IPS DF 4.7 (cell line): ENCODE measurements around the gene PARVB.
A peak's percentile ranks its signal among the peaks of the same experiment; 100 is the strongest.

ENCODE experiments used
- DNase-seq: peaks from one replicate; pipeline ENCODE4 v3.0.0-alpha.2; 2013; ENCODE audit warnings: low spot score; ENCODE audit errors: extremely low read depth

The PARVB gene, protein sequence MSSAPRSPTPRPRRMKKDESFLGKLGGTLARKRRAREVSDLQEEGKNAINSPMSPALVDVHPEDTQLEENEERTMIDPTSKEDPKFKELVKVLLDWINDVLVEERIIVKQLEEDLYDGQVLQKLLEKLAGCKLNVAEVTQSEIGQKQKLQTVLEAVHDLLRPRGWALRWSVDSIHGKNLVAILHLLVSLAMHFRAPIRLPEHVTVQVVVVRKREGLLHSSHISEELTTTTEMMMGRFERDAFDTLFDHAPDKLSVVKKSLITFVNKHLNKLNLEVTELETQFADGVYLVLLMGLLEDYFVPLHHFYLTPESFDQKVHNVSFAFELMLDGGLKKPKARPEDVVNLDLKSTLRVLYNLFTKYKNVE

DNA sequence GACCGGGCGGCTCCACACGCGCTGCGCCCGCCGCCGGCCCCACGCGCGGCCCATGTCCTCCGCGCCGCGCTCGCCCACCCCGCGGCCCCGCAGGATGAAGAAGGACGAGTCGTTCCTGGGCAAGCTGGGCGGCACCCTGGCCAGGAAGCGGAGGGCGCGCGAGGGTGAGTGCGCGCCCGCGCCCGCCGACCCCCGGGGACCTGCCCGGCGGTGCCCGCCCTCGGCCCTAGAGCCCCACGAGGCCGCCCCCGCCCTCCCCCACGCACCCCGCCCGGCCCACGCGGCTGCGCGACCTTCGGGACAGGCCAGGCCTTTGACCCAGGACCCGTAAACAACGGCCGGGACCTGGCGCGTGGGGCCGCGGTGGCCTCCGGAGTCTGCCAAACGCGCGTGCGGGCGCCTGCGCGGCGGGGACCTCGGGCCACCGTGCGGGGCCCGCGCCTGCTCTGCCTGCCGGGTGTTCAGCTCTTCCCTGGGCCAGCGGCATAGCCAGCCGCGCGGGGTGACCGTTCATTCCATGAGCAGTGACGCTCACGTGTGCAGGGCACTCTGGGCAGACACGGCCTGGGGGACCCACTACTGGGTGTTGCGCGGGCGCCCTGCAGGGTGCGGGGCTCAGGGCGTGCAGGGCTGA lies at the start of gene PARVB:
PARVB (plus strand) TSS at position 15 of the 634 bp plus-strand sequence; CDS start at position 53, 38 bp downstream.
- DNase-seq, result no peak

DNA sequence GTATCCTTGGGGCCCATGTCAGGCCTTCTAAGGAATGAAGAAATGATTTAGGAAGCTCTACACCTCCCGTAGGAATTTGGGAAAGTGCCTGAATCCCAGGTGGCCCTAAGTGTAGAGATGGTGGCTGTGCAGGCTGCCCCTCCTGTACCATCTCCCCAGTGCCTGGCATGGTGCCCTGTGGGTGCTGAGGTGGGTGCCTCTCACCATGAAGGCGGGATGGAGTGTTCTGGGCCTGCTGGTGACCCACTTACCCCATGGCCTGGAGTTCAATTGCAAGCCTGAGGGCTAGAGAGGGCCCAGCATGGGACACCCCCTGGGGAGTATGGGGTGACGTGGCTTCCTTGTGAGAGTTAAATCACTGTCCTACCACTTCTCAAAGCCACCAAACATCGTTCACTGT lies 49.1 kb upstream of the PARVB start:
- DNase-seq, result no peak

DNA sequence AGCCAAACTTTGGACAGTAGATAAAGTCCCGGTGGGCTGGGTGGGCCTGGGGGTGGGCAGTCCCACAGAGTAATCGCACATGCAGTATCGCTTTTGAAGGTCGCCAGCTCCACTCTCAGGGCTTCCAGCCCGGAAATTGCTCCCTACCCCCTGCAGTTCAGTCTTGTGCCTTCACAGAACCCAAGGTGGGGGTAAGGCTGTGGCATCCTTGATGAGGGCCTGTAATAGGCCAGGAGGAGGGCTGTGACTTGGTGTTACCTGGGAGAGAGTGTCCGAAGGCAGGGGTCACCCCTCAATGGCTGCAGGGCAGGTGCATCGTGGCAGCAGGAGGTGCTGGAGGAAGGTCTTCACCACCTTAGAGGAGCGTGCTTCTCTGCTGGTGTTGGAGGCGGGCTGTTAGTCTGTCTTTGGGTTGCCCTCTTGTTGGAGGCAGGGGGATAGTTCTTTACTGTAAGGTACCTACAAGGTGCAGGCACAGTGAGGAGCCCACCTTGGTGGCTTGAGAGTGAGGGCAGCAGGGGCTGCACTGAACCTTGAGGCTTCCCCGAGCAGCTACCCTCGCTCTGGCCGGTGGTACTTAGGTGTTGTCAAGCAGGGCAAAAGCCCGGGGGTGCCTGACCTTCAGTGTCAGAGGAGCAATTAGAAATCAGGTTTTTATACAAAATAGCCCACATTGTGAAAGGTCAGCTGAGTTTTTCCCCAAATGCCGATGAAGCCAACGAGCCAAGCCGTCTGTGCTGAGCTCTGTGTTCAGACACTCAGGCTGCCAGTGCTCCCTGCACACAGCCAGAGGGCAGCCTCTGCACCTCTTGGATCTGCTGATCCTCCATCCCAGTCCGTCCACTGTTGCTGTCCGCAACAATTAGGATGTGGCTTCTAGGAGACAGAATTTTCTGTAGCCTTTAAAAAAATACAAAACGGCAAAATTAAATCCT lies 47.0 kb upstream of the PARVB start:
- DNase-seq, result no peak

DNA sequence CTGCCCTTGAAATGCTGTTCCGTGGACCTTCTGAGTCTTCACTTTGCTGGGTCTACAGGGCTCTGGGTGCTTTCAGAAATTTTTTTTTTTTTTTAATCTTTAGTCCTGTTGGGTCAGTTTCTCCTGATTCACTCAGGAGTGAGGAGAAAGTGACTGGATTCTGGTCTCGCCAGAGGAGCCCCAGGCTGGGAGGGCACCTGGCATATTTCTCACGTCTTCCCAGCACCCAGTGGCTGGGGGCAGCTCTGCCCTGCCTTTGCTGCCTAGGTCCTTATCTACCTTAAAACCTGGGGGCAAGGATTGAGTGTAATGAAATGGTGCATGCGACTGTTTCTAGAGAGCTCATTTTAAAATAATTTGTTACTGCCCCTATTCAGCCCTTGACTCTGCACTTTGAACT lies 45.5 kb upstream of the PARVB start:
- no peak for DNase-seq

DNA sequence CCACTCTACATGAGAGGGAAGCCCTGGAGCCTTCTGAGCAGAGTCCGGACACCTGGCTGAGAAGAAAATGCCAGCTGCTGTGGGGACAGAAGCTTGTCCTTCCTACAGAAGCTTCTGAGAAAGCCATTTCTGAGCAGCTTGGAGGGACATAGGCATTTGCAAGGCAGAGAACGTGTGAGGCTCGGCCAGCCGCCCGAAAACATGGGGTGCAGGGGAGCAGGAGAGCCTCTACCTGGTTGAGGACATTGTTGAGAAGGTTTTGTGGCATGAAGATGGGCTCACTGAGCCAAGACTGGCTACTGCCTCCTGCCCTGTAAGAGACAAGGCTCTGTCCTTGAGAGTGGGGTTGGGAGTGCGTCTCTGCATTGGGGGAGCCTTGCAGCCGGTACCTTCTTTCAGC lies 43.5 kb upstream of the PARVB start:
- DNase-seq, result no peak

DNA sequence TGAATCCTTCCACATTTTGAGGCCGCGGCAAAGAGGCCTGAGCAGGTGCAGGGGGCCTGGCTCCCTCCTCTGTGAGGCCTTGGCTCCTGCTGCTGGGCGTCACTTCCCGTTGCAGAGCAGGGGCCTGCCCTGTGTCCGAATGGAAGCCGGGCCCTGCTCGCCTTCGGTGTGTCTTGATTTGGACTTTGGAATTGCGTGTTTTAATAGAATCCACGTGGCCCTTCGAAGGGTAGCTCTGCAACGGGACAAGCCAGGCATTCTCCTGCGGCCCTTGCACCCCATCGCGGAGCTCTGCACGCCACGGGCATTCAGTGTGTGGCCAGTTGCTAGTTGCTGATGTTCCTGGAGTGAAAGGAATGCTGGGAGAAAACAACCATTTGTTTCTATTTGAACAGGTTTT lies 43.1 kb upstream of the PARVB start:
- no peak for DNase-seq

DNA sequence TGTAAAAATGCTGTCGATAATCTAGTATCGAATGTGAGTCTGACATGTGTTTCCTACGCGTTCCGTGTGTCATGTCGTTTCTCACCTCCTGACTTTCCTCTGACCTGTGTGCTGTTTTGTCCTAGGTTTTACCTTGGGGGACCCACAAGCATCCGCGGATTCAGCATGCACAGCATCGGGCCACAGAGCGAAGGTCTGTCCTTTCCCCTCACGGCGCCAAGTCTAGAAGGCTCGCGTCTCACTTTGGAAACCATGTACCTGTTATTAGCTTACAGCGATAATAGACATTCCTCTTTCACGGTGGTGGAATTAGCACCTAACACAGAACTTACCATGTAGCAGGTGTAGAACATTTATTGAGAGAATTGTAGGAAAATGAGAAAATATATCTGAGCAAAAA lies 40.3 kb upstream of the PARVB start:
- no peak for DNase-seq

DNA sequence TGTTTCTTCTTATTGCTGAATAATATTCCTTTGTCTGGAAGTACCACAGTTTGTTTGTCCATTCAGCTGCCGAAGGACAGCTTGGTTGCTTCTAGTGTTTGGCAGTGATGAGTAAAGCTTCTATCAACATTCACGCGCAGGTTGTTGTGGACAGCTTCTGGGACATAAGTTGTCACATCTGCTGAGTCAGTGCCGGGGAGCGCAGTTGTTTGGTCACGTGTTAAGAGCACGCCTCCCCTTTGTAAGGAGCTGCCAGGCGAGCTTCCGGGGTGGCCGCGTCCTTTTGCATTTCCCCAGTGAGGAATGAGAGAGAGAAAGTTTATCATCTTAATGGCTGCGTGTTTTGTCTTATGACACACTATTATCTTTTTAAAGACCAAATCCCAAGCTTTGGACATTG lies 38.6 kb upstream of the PARVB start:
- DNase-seq, result no peak

DNA sequence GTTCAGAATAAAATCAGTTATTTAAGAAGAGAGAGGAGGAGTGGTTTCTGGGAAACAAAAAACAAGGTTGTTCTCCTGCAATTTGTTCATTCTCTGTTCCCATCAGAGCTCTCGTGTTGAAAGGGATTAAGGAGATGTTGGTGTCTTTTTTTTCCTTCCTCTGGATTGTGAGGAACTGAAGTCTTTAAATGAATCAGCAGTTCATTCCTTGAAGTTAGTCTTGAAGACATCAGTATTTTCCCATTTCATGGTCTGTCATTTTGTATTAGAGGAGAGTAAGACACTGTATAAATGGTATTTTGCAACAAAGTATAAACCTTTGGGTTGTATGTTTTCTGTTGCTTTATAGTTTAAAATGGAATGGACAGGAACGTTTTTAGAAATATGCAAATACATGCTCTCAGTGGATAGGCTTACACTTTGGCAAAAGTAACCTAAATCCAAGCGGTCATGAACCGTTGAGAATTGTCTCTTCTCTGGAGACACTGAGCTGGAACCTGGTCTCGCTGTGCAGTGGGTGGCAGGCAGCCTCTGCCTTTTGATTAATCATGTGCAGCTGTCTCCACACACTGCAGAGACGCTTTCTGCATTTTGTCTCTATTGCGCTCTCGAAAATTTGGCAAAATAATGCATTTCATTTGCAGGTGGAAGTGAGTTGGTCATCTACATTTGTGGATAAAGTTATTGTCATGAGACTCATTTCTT lies 35.8 kb upstream of the PARVB start:
- no peak for DNase-seq

DNA sequence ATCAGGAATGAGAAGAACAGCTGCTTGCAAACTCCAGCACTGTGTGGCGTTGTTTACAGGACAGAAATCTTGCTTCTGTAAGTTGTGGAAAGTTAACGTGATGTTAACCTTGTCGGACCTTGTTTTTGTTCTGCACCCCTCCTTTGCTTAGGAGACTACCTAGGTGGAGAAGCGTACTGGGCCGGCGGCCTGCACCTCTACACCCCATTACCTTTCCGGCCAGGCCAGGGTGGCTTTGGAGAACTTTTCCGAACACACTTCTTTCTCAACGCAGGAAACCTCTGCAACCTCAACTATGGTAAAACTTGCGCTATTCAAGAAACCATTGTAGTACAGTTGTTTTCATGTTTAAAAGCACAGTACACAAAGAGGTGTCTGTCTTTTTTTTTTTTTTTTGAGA lies 35.1 kb upstream of the PARVB start:
- DNase-seq, result no peak

DNA sequence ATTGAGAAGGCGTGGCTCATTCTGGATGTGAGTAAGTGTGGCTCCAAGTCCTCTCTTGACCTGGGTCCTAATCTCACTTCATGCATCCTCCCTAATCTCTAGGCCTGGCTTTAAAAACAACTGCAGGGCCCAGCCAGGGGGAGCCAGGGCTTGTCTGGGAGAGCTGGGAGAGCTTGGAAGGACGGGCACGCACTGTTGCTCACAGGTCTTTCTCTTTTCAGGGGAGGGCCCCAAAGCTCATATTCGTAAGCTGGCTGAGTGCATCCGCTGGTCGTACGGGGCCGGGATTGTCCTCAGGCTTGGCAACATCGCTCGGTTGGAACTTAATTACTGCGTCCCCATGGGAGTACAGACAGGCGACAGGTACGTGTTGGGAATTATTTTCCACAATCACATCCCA lies 34.1 kb upstream of the PARVB start:
- no peak for DNase-seq

DNA sequence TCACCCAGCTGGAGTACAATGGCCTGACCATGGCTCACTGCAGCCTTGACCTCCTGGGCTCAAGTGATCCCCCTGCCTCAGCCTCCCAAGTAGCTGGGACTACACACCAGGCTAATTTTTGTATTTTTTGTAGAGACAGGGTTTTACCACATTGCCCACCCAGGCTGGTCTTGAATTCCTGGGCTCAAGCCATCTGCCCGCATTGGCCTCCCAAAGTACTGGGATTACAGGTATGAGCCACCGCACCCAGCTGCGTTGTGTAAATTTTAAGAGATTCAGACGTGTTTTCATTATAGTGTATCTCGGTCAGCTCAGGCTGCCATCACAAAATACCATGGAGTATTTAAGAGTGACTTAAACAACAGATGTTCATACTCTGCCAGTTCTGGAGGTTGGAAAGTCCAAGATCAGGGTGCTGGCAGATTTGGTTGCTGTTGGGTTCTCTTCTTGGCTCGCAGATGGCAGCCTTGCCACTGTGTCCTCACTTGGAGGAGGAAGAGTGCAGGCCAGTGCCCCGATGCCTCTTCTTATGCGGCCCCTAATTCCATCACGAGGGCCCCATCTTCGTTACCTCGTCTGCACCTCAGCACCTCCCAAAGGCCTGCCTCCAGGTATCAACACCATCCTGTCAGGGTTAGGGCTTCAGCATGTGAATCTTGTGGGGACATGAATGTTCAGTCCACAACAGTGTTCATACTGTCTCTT lies 32.6 kb upstream of the PARVB start:
- no peak for DNase-seq

DNA sequence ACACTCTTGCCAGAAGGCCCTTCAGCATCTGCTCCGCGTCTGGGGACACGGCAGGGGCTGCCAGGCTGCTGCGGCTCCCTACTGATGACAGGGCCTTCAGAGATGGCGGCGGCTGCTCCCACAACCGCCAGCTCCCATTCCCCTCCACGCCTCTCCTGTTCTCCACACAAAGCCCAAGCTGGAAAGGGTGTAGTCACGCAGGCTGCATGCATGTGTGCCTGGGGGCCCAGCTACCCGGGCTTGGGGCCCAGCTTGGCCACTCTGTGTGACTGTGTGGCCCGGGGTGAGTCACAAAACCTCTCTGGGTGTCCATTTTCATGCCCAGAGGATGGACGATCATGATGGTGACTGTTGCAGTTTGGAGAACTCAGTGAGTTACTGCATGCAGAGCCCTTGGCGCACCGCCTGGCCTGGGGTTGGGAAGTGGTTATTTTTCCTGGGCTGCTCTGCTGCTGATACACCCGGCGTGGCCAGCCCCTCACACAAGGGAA lies 31.7 kb upstream of the PARVB start:
- no peak for DNase-seq

DNA sequence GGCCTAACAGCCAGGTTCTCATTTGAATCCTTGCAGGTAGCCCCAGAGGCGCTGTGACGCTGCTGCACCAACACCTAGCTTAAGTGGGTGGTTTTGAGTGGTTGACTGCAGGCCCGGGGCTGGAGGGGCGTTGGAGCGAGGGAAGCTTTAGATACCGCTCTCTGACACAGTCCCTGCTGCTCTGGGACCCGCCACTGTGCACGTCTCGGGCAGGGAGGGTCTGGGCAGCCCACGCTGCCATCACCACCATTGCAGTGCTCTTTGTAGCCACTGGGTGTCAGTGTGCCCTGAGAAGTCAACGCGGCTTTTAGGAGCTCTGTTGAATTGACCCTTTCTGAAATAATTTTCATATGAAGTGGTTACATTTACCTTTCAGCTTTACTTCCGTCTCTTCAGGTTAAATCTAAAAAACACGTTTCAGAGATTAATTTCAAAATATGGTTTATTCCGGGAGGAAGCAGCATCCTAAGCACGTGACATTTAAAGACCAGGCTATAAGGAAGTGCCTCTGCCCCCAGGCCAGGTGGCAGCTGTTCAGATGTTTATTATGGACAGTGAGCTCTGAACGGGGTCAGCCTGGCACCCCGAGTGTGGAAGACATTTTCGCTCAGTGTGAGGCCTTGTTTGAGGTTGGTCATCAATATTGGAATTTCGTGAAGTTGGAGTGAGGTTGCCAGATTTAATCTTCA lies 30.9 kb upstream of the PARVB start:
- peak; percentile 11 for DNase-seq

DNA sequence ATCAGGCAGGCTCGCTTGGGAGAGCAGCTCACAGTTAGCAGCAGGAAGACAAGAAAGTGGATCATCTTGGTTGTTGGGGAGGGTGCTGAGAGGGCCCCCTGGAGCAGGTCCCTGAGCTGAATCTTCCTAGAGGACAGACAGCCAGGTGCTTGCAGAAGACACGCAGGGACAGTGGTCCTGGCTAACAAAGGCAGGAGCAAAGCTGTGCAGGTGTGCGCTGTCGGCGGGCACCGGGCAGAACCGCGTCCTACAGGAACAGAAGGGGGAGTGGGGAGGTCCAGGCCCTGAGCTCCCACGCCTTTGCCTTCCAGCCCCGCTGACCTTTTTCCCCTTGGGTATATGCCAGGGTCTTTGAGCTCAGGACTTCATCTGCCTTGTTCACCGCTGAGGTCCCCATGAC lies 30.1 kb upstream of the PARVB start:
- DNase-seq, result no peak

DNA sequence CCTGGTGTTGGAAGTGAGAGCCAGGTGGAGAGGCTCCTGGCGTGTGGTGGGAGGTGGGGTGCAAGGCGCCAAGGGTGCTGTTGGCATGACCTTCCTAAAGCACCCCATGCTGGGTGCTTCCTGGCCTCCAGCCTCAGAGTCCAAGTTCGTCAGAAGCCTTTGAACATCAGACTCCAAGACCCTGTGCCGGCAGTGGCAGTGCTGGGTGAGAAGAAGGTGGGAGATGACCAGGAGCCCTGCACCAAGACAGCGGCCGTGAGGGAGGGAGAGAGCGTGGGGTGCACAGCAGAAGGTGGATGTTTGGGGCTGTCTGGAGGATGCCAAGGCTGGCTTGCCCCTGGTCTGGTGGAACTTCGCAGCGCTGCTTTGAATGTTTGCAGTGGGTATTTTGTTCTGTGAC lies 29.7 kb upstream of the PARVB start:
- DNase-seq, result no peak

DNA sequence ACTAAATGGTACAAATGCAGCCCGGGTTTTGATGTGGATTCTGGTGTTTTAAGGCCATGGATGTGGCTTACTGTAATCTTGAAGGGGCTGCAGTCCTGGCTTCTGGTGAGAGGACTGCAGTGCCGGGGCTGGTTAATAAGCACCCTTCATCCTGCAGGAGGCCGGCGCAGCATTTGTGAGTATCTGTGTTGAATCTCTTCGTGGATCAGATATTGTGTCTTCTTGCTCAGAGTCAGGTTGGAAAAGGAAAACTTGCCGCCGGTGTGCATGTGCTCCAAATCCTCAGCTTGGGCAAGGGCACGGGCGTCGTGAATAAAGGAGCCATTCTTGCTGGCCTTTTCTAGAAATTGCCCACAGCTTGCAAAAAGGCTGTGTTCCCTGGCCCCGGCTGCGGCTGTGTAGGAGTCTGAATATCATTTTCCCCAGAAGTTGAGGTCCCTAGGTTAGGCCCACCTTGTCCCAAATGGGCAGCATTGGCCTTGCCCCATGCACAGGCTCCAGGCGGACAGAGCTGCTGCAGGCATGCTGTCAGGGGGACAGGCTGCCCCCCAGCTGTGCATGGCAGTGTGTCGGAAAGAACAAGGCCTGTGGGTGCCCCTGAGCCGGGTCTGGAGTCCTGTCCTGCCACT lies 28.9 kb upstream of the PARVB start:
- DNase-seq, result no peak

DNA sequence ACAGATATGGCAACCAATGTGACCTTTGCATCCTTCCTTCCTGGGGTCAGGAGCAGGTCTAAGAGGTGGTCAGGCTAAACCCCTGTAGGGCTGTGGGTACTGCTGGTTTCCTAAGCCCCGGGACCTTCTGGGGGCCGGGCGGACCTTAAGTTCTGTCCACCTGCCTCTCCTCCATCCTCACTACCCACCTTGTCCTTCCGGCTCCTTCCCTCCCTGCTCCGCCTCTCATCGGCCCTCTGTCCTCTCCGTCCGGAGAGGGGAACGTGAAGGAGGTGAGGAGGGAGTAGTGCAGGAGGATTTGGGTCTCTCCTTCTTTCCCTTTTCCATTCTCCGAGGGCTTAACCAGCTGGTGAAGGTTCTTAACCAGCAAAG lies 28.3 kb upstream of the PARVB start:
- DNase-seq, result no peak

DNA sequence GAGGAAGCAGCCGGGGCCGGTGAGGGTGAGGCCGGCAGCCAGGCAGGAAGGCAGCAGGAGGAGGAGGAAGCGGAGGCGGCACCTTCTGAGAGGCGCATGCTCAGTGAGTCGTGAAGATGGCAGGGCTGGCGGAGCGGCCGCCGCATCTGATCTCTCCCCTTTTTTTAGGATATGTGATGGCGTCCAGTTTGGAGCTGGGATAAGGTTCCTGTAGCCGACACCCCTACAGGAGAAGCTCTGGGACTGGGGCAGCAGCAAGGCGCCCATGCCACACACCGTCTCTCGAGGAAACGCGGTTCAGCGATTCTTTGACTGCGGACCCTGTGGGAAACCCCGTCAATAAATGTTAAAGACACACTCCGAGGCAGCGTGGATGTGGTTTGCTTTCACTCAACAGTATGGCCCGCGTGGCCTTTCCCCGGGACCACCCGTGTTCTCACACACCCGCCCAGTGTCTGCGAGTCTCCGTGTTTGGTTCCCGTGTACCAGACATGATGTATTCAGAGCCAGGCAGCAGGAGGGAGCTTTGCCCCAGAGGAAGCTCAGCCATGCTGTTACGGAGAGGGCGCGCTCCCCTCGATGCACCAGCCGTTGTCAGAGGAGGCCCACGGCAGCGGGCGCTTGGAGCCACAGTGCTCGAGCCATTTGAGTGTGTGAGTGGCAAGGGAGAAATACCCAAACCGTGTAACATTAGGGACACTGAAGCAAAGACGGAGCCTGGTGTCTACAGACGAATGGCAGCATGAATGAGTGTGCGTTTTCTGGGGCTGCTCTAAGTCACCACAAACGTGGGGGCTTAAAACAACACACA lies 27.7 kb upstream of the PARVB start:
- DNase-seq, result no peak
